Measurements from ENCODE around the gene THEM4. TPM values are rescaled to one million over a fixed set of nuclear protein-coding genes. Genes with fewer than 3 reads are reported as not detected.
A peak's percentile ranks its signal among the peaks of the same experiment; 100 is the strongest.

Gene THEM4
- total RNA-seq, 1 donor from 2014 or later, result 16.6 TPM

DNA sequence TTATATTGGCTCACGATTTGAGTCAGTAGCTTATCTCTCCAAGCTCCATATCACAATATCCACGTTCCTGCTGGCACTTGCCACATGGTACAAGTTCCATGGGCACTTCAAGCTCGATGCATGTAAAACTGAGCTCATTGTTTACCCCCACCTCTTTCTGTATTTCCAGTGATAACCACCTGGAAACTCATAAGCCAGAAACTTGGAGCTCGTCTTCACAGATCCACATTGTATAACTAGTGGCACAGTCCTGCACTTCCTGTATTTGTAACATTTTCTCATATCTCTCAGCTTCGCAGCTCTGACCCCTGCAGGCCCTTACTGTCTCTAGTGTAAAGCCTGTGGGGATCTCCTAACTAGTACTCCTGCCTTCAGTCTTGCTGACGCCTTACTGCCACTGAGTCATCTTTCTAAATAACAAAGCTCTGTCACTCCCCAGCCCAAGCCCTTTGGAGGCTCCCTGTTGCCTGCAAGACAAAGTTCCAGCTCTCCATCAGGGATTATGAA, 63.2 kb downstream of the THEM4 start:
- intact Hi-C loops (cut with micrococcal nuclease), result no loop called here
- no peak for DNase-seq
- no peak for ATAC-seq

DNA sequence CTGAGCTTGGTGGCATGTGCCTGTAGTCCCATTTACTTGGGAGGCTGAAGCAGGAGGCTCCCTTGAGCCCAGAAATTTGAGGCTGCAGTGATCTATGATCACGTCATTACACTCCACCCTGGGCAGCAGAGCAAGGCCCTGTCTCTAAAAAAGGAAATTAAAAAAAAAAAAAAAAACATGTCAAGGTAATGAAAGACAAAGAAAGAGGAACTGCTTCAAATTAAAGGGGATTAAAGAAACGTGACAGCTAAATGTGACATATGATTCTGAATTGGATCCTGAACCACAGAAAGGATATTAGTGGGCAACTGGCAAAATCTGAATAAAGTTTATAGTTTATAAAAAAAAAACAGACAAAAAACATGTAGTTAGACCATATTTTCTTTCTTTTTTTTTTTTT, 65.9 kb downstream of the THEM4 start:
- intact Hi-C loops (cut with micrococcal nuclease), result no loop called here
- DNase-seq, result no peak
- no peak for ATAC-seq

DNA sequence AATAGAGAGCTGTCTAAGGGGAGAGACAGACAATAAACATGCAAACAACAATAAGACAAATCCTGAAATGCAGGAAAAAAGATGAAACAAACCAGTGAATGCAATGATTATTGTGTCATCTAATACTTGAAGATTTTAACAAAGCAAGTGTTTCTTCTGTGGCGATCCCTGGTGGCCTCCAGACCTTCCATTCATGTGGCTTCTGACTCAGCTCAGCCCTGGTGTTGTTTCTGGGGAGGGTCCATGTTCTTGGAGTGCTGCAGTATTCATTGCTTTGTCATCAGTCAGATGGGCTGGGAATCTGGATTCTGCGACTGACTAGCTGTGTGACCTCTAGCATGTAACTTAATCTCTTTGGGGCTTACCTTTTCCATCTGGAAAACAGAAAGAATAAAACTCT, 68.2 kb downstream of the THEM4 start:
- intact Hi-C loops (cut with micrococcal nuclease), result no loop called here
- ATAC-seq (no peak), DNase-seq (no peak)

DNA sequence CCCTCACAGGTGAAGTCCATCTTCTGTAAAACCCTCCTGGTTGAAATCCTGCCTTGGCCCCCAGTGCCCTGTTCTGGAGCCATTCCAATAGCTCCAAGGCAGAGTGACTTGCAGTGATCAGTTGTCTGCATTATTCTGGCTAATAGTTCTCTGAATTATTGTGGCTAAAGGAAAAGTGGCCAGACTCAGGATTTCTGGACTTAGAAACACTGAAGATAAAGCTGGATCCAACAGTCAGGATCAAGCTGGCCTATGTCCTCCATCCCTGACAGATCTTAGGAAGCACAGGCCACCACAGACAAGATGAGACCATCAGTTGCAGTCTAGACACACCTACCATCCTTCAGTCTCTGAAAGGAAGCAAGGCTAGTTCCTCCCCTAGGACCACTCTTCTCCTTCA, 68.9 kb downstream of the THEM4 start:
- DNase-seq, result no peak
- no peak for ATAC-seq
- intact Hi-C loops (cut with micrococcal nuclease), result no loop called here

DNA sequence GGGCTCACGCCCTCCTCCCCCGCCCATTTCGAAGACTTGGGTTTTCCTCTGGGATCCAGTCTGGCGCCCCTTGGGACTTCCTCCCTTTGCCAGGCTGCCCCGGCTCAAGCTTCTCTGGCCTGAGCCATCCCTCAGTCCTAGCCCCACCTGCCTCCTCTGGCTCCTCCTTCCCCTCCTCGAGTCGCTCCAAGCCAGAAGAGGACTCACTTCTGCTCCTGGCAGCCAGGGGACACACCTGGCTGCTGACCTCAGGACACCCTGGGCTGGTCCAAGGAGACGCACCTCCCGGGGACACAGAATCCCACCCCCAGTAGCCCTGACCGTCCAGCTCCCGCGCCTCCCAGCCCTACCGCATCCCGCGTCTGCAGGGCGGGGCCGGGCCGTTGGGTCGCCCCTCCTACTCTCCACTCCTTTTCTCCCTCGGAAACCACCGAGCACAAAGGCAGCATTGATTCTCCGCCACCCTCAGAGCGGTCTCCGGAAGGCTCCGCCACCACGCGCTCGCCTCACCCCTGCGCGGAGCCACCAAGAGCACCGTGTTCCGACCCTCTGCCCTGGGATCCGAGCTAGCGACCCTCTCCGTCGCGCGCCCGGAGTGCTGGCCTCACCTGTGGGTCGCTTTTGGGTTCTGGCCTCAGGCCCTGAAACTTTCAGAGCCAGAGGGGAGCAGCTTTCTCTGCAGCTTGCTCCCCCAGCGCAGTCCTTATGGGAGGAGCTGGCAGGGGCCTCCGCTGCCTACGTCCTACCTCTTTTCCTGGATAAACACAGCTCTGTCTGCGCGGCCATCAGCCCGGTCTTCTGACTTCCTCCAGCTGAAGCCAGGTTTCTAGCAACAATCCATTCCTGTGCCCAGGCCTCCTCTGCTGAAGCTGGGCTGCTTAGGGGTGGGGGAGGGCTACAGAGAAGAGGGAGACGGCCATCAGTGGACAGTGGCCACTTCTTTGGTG, 69.6 kb downstream of the THEM4 start, which contains the start of gene C2CD4D:
Gene C2CD4D, minus strand, starts transcription at position 364 of the 947 bp plus-strand sequence. CDS start 831 bp downstream, outside the sequence.
- peak; percentile 58 for DNase-seq
- intact Hi-C loops (cut with micrococcal nuclease), result loop anchor here (10.0 kb wide), 1 partner anchor 245 kb away; no protein-coding TSS in a partner anchor
- peak; percentile 62 for ATAC-seq

DNA sequence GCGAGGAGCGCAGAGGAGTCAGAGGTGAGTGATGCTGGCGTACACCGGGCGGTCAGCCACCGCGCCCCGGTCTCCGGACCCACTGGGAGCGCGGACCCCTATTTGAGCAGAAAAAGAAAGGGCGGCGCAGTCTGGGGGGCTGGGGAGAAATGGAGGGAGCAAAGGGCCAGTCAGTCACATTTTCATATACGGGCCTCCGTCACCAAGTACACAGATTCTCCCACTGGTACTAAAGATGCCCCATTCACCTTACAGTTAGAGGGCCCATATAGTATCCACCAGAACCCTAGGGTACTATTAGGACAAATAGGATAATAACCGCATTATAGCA, 70.3 kb downstream of the THEM4 start:
- intact Hi-C loops (cut with micrococcal nuclease), result loop anchor here (10.0 kb wide), 1 partner anchor 244 kb away; no protein-coding TSS in a partner anchor

DNA sequence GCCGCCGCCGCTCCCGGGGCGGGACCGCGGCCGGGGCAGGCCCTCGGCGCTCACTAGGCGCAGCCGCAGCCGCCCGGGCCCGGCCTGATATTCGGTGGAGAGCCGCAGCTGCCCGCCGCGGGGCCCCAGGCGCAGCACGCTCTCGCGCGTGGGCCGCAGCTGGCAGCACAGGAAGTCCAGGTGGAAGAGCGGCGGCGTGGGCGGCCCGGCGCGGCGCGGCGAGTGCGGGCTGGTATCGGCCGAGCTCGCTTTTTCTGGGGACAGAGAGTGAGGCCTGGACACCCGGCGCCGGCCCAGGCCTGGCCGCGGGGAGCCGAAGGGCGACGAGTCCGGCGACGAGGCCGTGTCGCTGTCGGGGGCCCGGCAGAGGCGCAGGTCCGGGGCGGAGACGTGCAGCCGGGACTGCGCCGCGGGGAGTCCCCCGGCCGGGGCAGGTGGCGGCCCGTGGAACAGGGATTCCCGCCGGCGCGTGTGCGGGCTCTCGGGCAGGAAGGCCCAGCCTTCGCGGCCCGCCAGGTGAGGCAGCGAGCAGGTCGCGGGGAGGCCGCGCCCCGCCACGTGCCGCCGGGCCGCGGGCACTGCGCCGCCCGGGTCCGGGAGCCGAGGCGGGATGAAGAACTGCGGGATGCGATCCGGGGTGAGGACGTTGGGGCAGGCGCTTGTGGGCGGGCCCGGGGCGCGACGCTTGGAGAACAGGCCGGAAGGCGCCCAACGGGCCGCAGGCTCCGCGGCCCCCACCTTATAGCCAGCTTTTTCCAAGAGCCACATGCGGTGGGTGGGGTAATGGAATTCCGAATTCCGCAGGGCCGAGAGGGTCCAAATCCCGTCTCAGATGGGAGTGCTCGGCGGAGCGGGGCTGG, 70.9 kb downstream of the THEM4 start:
- DNase-seq (peak; percentile 54), ATAC-seq (peak; percentile 54)
- intact Hi-C loops (cut with micrococcal nuclease), result loop anchor here (10.0 kb wide), 1 partner anchor 244 kb away; no protein-coding TSS in a partner anchor

More for the DNA sequence above, 70.3 kb downstream of the THEM4 start:
- ATAC-seq (no peak), DNase-seq (no peak)

DNA sequence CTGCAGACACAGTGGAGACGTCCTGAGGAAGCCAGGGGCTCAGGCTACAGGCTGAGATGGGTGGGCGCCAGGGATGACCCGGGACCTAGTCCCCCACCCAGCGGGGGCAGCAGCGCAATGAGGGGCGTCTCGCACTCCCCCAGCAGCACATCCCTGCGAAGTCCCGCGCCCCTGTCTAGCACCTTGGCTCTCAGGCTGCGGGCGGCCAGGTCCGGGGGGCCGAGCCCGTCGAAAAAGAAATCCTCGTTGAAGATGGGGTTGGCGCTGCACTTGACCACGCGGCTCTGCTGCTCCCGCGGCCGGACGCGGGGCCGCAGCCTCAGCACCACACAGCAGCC, 71.5 kb downstream of the THEM4 start:
- DNase-seq (no peak), ATAC-seq (no peak)
- intact Hi-C loops (cut with micrococcal nuclease), result loop anchor here (10.0 kb wide), 1 partner anchor 243 kb away; no protein-coding TSS in a partner anchor

DNA sequence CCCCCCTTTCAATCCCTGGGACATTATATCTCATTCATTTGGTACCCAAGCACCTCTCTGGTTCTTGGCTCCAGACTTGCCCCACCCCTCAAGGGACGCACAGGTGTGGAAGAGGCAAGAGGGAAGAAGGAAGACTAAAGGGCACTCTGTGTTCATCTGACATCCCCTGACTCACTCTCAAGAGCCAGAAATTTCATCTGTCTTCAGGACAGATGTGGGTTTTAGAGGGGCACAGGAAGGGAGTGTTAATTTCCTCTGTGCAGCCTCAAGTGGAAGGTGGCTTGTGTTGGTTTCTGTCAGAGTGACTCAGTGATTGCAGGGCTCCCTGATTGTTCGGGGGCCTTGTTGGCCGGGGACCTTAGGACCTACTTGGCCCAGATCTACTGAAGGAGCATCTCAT, 72.1 kb downstream of the THEM4 start:
- intact Hi-C loops (cut with micrococcal nuclease), result loop anchor here (10.0 kb wide), 1 partner anchor 242 kb away; no protein-coding TSS in a partner anchor
- no peak for DNase-seq
- no peak for ATAC-seq

DNA sequence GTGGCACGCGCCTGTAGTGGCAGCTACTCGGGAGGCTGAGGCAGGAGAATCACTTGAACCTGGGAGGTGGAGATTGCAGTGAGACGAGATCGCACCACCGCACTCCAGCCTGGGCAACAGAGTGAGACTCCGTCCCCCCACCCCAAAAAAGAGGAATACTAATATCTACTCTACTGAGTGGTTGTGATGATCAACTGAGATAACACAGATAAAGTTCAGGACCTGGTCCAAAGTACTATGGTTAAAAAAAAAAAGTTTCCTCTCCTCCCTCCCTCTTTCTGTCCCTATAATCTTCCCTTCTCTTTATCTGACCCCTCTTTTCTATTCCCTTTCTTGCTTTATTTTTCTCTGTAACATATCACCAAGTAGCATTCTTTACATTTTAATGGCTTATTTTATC, 73.7 kb downstream of the THEM4 start:
- DNase-seq, result no peak
- ATAC-seq, result no peak
- intact Hi-C loops (cut with micrococcal nuclease), result loop anchor here (10.0 kb wide), 1 partner anchor 241 kb away; no protein-coding TSS in a partner anchor

DNA sequence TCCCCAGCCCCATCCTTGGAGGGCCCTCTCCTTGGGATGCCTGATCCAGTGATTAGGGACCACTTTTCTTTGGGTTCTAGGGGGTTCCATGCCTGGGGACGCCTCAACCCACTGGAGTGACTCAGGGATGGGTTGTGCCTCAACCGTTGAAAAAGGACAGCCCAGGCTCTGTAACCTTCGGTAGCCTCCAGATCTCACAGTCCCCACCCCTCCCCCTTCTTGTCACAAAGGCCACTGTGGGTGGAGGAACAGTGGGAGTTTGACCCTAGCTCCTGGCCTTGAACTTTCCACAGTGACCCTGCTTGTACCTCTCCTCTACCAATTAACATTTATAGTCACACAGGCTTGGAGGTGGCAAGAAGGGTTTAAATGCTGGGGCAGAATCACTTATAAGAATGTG, 75.1 kb downstream of the THEM4 start:
- no peak for ATAC-seq
- no peak for DNase-seq
- intact Hi-C loops (cut with micrococcal nuclease), result loop anchor here (10.0 kb wide), 1 partner anchor 239 kb away; no protein-coding TSS in a partner anchor

DNA sequence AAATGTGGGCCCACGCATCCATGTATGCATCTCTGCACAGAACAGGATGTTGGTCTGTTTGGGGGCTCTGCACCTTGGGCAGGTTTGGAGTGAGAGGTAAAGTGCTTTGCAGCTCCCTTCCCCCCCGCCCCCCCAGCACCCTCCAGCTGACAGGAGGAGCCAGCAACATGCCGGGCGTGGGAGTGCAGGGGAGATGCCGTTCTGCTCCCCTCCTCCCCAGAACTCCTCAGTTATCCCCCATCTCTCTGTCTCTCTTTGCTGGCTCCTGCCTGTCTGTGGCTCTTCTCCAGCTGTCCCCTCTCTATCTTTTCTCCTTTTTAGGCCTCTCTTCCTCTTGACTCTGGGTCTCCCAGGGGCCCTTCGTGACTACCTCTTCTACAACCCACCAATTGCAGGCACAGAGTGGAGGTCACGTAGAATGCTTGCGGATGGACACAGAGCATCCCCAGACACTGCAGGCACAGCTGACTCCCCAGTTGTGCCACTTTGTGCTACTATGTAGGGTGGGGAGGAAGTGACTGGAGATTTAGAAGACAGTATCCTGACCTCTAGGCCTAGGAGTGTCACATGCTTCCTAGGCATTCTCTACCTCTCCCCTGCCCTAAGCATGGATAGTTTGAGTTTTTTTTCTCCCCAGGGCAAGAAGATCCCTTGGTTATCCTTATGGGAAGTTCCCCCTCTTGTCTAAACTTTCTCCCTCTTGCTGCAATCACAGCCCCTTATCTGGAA, 76.0 kb downstream of the THEM4 start:
- intact Hi-C loops (cut with micrococcal nuclease), result loop anchor here (10.0 kb wide), 1 partner anchor 239 kb away; no protein-coding TSS in a partner anchor
- no peak for ATAC-seq
- DNase-seq, result no peak

DNA sequence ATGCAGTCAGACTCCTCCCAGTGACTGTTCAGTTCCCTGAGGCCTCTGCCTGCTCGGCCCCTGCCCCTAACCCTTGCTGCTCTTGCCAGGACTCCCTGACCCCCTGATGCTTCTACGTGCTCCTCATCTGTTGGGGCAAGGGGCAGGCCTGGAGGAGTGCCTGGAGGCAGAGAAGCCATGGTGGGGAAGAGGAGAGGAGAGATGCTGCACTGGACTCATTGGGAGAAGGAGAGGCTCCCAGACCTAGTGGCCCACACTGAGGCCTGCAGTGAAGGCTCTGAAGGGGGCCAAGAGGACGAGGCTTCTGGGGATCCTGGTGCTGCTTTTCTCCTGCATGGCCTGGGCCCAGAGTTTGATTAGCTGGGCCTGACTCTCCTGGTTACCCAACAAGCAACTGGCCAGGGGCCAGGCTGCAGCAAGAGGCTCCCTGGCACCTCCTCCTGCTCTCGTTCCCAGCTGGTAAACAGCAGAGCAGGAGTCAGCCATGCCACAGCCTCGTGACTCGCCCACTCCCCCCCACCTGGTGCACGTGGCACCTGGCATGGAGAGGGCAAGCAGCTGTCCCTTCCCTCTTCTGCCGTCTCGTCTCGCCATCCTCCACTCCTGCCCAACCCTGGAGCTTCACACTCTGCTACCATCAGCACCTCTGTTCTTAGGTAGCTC, 76.9 kb downstream of the THEM4 start:
- ATAC-seq (peak; percentile 88), DNase-seq (peak; percentile 91)
- intact Hi-C loops (cut with micrococcal nuclease), result loop anchor here (10.0 kb wide), 1 partner anchor 238 kb away; no protein-coding TSS in a partner anchor

DNA sequence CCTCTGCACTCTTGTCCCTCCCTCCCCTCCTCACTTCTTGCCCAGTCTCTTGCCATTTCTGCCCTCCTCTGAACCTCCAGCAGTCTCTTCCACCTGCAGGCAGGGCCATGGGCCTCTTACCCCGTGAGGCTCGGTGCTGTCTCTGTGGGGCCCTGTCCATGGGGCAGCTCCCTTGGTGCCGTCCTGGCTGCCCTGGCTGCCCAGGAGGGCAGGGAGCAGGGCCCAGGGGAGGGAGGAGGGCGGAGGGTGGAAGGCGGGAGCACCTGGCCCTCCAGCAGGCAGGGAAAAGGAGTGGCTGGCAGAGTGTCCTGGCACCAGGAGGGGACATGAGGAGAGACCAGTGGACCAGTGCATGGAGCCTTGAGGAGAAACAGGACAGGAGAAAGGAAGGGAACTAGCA, 77.7 kb downstream of the THEM4 start, which contains the start of gene RORC:
Gene RORC, minus strand, starts transcription at position 198 of the 400 bp plus-strand sequence. Its CDS starts 38 bp downstream, at position 160.
- intact Hi-C loops (cut with micrococcal nuclease), result loop anchor here (10.0 kb wide), 1 partner anchor 237 kb away; no protein-coding TSS in a partner anchor
- DNase-seq (peak; percentile 75), ATAC-seq (peak; percentile 90)

DNA sequence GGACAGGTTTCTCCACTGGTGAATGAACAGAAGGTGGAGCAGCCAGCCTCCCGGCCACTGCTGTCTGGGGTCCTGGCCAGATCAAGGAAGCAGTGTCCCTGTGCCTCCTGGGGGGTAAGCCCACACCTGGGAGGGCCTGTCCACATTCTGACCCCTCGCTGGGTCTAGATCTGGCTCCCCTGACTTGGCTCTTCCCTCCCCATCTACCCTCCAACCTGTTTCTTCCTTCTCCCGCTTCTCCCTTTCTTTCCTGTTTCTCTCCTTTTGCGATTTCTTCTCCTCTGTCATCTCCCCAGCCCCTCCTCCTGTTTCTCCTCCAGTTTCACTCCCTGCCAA, 78.1 kb downstream of the THEM4 start:
- DNase-seq, result no peak
- intact Hi-C loops (cut with micrococcal nuclease), result loop anchor here (10.0 kb wide), 1 partner anchor 236 kb away; no protein-coding TSS in a partner anchor
- ATAC-seq, result no peak

DNA sequence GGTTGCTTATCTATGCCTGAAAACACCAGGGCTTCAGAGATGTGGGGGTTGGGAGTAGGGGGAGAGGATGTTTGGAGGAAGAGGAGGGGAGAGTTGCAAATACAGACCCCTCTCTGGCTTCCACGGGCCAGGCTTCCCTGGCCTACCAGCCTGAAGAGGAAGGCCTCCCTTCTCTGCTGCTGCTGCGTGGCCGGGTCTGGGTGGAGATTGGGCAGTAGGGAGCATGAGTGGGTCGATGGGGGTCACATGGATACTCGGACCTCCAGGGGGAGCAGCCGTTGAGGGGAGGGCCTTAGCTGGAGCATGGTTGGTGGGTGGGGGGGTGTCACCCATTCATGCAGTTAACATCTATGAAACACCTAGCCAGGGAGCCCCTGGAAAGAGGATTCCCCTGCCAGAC, 79.3 kb downstream of the THEM4 start:
- no peak for ATAC-seq
- no peak for DNase-seq

DNA sequence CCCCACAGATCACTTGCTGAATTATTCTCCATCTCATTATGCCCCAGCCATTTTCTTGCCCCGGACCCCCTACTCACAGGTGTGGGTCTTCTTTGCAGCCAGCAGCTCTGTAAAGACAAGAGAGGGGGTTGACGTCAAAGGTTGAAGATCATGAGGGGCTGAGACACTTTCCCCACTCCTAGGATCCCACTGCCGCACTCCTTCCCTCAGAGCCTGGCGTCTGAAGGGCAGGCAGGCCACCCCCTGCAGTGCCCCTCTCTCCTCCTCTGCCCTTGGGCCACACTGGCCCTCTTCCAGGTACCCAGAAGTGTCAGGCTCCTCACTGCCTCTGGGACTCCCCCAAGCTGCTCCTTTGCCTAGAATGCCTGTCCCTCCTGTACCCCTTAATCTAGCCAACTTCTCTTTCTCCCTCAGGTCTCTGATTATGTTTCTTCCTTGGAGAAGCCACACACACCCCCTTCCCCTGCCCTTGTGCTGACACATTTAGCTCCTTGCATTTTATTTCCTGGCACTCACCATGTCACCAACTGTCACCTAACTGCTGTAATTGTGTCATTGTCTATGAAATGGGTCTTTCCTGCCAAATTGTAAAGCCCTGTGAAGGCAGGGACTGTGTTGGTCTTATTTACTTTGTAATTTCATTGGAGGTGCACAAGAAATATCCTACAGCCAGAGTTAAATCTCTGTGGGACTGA, 79.8 kb downstream of the THEM4 start:
- DNase-seq (no peak), ATAC-seq (no peak)
- intact Hi-C loops (cut with micrococcal nuclease), result loop anchor here (10.0 kb wide), 1 partner anchor 235 kb away; no protein-coding TSS in a partner anchor

More for the DNA sequence above, 79.3 kb downstream of the THEM4 start:
- intact Hi-C loops (cut with micrococcal nuclease), result loop anchor here (10.0 kb wide), 1 partner anchor 235 kb away; no protein-coding TSS in a partner anchor

Measured in left ventricle myocardium superior (tissue), 1 donor.